ENCODE data around the gene UBASH3A. TPM values are rescaled to one million over a fixed set of nuclear protein-coding genes. Genes with fewer than 3 reads are reported as not detected.

UBASH3A gene
- total and polyA plus RNA-seq, 4 donors, result 0.10 to 1.4 (median 0.75) TPM; not detected in 1

DNA sequence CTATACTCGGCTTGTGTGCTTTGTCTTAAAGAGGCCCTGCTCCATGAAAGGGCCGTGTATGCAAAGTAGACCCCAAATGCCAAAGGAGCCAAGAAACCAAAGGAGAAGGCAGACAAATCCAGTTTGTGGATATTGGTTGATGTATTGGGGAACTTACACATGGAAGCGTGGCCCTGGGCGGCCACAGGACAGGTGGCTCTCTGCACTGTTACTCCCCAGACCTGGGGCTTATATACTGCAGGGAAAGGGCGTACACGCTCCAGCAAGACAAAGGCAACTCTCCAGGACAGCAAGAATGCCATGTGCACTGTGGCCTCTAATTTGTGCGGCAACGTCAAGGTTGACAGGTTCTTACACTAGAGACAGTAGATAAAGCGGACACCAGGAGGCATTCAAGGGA lies 67.5 kb downstream of the UBASH3A start:
- intact Hi-C loops (cut with DNase I), result no loop called here
- no peak overlapping the region for H3K27ac ChIP-seq (ENCODE audit: low read depth in 1 of 2, low read length in 2 of 2)

DNA sequence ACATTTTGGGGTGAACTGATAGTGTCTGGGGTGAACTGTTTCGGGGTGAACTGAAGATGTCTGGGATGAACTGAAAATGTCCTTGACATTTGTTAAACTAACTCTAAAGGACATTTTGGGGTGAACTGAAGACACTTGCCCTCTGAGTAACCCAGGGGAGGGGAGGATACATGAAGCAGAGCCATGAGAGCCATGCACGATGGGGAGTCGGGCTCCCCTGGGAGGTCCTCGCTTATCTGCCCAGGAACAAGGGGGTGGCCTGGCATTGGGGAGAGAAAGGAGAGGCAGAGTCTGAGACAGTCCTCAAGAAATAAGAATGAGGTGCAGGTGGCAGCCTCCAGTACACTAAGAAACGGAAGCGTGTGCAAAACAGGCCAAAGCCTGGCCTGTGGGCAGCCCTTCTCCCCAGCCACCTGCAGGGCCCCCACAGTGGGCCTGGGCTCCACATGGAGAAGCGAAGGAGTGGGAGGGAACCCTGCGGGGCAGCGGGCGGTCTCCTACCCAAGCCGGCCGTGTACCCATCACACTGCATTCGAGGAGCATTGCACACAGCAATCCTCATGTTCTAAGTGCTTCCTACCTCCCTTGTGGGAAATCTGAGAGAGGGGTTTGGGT lies 68.1 kb downstream of the UBASH3A start:
- DNase-seq, result no peak
- no peak overlapping the region for H3K27ac ChIP-seq (ENCODE audit: low read depth in 1 of 2, low read length in 2 of 2)
- H3K9me3 ChIP-seq (ENCODE audit: control insufficient read depth, low read length), result no peaks in the 10 kb centered on the region
- intact Hi-C loops (cut with DNase I), result no loop called here
- no peak for ATAC-seq (ENCODE audit: low FRiP score)
- 81 to 83% methylated on average over 13 of the region's 13 CpGs for WGBS, 2 donors
- H3K27me3 ChIP-seq (ENCODE audit: control insufficient read depth in 1 of 2, insufficient read depth in 2 of 2, low read length in 1 of 2), result no peaks in the 10 kb centered on the region
- H3K4me3 ChIP-seq (ENCODE audit: low read length in 2 of 2), result no peak overlapping the region
- H3K4me1 ChIP-seq (ENCODE audit: control insufficient read depth in 1 of 2, insufficient read depth in 2 of 2, low read length in 2 of 2), result no peaks in the 10 kb centered on the region
- no peaks in the 10 kb centered on the region for H3K36me3 ChIP-seq (ENCODE audit: control insufficient read depth in 1 of 2, insufficient read depth in 2 of 2, low read length in 1 of 2)

More for the DNA sequence above, 67.5 kb downstream of the UBASH3A start:
- Histone ChIP-seq H3K36me3 (ENCODE audit: control insufficient read depth in 1 of 2, insufficient read depth in 2 of 2, low read length in 1 of 2) (no peaks in the 10 kb centered on the region), H3K4me3 (ENCODE audit: low read length in 2 of 2) (no peak overlapping the region), H3K9me3 (ENCODE audit: control insufficient read depth, low read length) (no peaks in the 10 kb centered on the region), H3K27me3 (ENCODE audit: control insufficient read depth in 1 of 2, insufficient read depth in 2 of 2, low read length in 1 of 2) (no peaks in the 10 kb centered on the region), H3K4me1 (ENCODE audit: control insufficient read depth in 1 of 2, insufficient read depth in 2 of 2, low read length in 2 of 2) (no peaks in the 10 kb centered on the region)
- no peak for ATAC-seq (ENCODE audit: low FRiP score)
- 88 to 89% methylated on average over 9 of the region's 9 CpGs for WGBS, 2 donors
- no peak for DNase-seq

DNA sequence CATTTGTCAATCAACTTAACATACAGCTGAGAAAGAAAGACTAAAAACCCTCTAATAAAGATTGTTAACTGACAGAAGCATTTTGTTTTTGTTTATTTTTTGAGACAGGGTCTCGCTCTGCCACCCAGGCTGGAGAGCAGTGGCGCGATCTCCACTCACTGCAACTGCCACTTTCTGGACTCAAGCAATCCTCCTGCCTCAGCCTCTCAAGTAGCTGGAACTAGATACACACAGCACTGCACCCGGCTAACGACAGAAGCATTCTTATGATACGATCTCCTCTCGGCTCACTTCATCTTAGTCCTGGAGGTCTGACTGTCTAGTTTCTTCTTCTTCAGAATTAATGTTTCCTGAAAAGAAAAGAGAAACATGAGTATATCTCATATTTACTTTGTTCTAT lies 68.8 kb downstream of the UBASH3A start:
- DNase-seq (no peak), ATAC-seq (ENCODE audit: low FRiP score) (no peak)
- H3K27ac ChIP-seq (ENCODE audit: low read depth in 1 of 2, low read length in 2 of 2), result no peak overlapping the region
- no peaks in the 10 kb centered on the region for H3K27me3 ChIP-seq (ENCODE audit: control insufficient read depth in 1 of 2, insufficient read depth in 2 of 2, low read length in 1 of 2)
- intact Hi-C loops (cut with DNase I), result no loop called here
- 17 to 34% methylated on average over 7 of the region's 7 CpGs for WGBS, 2 donors
- no peaks in the 10 kb centered on the region for H3K4me1 ChIP-seq (ENCODE audit: control insufficient read depth in 1 of 2, insufficient read depth in 2 of 2, low read length in 2 of 2)
- no peak overlapping the region for H3K4me3 ChIP-seq (ENCODE audit: low read length in 2 of 2)
- H3K9me3 ChIP-seq (ENCODE audit: control insufficient read depth, low read length), result no peaks in the 10 kb centered on the region
- H3K36me3 ChIP-seq (ENCODE audit: control insufficient read depth in 1 of 2, insufficient read depth in 2 of 2, low read length in 1 of 2), result no peaks in the 10 kb centered on the region

DNA sequence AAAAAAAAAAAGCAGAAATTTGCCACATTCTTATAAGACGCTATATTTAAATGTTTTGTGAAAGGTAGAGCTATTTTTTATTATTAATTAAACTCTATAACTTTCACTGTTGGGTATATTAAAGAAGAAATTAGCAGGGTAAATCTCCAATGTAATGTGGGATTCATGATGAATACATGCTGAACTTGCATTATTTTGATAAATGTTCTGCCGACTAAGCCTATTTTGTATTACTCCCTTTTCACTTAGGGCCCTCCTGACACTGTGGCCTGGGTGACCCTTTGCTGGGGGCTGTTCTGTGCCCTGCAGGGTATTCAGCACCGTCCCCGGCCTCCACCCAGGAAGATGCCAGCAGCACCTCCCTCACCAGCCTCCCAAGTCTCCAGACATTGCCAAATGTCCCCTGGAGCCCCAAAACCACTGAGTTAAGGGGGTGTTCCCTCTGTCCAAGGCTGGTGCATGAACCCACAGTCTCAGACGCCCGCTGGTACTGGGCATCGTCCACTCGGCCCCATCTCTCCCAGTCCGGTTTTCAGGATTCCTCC lies 69.9 kb downstream of the UBASH3A start:
- Histone ChIP-seq H3K4me3 (ENCODE audit: low read length in 2 of 2) (no peak overlapping the region), H3K4me1 (ENCODE audit: control insufficient read depth in 1 of 2, insufficient read depth in 2 of 2, low read length in 2 of 2) (no peaks in the 10 kb centered on the region), H3K27ac (ENCODE audit: low read depth in 1 of 2, low read length in 2 of 2) (no peak overlapping the region), H3K36me3 (ENCODE audit: control insufficient read depth in 1 of 2, insufficient read depth in 2 of 2, low read length in 1 of 2) (no peaks in the 10 kb centered on the region), H3K9me3 (ENCODE audit: control insufficient read depth, low read length) (no peaks in the 10 kb centered on the region), H3K27me3 (ENCODE audit: control insufficient read depth in 1 of 2, insufficient read depth in 2 of 2, low read length in 1 of 2) (no peaks in the 10 kb centered on the region)
- DNase-seq (no peak), ATAC-seq (ENCODE audit: low FRiP score) (no peak)
- 76 to 81% methylated on average over 9 of the region's 9 CpGs for WGBS, 2 donors
- intact Hi-C loops (cut with DNase I), result no loop called here

DNA sequence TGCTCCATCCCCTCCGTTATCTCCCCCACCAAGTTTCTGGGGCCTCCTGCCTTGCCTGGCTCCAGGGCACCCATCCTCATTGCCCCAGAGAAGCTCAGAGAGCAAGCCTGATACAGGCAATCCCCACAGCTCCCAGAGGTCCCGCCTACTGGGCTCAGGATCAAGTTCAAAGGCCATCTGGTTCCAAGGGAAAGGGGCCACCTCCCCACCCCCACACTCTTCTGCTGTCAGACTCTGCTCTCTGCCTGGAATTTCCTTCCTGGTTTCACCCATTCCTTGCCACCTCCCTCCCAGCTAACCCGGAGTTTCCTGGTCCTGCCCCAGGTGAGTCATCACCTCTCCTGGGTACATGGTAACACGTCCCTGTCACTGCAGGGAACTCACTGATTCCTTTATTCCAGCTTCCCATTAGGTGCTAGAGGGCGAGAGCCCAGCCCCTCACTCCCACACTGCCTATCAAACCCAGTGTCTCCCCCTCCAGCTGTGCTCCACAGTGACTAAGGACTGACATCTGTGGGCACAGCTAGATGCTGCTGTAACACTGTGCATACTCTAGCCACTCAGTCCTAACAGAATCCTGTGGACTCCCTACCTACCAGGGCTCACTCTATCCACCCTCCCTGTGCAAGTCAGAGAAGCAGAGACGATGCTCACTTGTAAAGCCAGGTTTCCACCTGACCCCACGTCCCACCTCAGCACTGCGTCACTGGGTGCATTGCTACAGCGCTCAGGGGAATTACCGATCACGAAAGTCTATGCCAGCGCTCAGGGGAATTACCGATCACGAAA lies 70.5 kb downstream of the UBASH3A start:
- Histone ChIP-seq H3K4me3 (ENCODE audit: low read length in 2 of 2) (no peak overlapping the region), H3K9me3 (ENCODE audit: control insufficient read depth, low read length) (no peaks in the 10 kb centered on the region), H3K27me3 (ENCODE audit: control insufficient read depth in 1 of 2, insufficient read depth in 2 of 2, low read length in 1 of 2) (no peaks in the 10 kb centered on the region), H3K27ac (ENCODE audit: low read depth in 1 of 2, low read length in 2 of 2) (no peak overlapping the region), H3K4me1 (ENCODE audit: control insufficient read depth in 1 of 2, insufficient read depth in 2 of 2, low read length in 2 of 2) (no peaks in the 10 kb centered on the region), H3K36me3 (ENCODE audit: control insufficient read depth in 1 of 2, insufficient read depth in 2 of 2, low read length in 1 of 2) (no peaks in the 10 kb centered on the region)
- DNase-seq (no peak), ATAC-seq (ENCODE audit: low FRiP score) (no peak)
- intact Hi-C loops (cut with DNase I), result no loop called here
- 65 to 67% methylated on average over 14 of the region's 14 CpGs for WGBS, 2 donors

DNA sequence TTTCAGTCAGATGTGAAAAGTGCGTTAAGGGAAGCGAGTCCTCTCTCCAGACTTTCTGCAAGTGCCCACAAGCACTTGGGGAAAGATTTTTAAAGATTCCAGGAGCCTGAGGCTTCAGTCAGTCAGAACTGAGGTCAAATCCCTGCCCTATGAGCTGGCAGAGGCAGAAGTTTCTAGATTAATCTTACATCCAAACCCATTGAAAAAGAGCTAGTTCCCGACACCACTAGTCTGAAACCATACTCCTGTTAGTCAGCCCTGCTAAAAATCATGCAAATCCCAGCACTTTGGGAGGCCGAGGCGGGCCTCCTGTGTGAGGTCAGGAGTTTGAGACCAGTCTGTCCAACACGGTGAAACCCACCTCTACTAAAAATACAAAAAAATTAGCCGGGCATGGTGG lies 71.3 kb downstream of the UBASH3A start:
- H3K9me3 ChIP-seq (ENCODE audit: control insufficient read depth, low read length), result no peaks in the 10 kb centered on the region
- H3K27me3 ChIP-seq (ENCODE audit: control insufficient read depth in 1 of 2, insufficient read depth in 2 of 2, low read length in 1 of 2), result no peaks in the 10 kb centered on the region
- H3K27ac ChIP-seq (ENCODE audit: low read depth in 1 of 2, low read length in 2 of 2), result no peak overlapping the region
- DNase-seq (no peak), ATAC-seq (ENCODE audit: low FRiP score) (no peak)
- no peak overlapping the region for H3K4me3 ChIP-seq (ENCODE audit: low read length in 2 of 2)
- WGBS, 2 donors, result 80 to 83% methylated on average over 7 of the region's 7 CpGs
- no peaks in the 10 kb centered on the region for H3K4me1 ChIP-seq (ENCODE audit: control insufficient read depth in 1 of 2, insufficient read depth in 2 of 2, low read length in 2 of 2)
- intact Hi-C loops (cut with DNase I), result no loop called here
- H3K36me3 ChIP-seq (ENCODE audit: control insufficient read depth in 1 of 2, insufficient read depth in 2 of 2, low read length in 1 of 2), result no peaks in the 10 kb centered on the region

DNA sequence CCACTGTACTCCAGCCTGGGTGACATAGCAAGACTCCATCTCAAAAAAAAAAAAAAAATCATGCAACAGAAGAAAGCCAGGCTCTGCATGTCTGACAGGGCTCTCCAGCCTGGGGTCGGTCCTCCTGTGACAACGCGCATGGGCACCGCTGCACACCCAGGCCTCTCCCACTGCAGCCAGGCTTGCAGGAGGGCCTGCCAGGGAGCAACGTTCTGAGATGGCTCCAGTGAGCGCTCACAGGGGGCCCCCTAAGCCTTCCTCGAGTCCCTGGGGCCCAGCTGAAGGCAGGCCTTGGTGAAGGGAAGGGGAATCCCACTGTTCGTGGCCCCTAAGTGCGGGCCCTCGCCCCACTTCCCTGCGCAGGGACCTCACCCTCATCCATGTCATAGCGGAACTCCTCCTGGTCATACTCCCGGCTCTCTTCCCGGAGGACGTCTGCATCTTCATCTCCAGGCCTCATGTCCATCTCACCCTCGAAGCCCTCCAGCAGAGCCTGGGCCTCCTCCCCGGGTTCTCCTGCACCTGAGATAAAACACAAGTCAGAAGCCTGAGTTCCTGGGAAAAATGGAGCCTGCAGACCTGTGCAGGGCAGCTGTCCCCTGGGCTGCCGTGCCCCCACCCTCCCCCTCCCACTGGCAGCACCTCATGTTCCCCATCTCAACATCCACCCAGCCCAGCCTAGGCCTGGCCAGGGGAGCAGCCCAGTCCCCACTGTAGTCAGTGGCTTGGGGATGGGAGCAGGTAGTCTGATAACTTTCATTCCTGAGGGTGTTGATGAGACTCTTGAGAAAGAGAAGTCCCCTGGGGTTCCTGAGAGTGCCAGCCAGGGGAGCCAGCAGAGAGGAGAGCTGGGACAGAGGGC lies 72.1 kb downstream of the UBASH3A start:
- WGBS, 2 donors, result 86 to 90% methylated on average over 18 of the region's 18 CpGs
- no peaks in the 10 kb centered on the region for H3K36me3 ChIP-seq (ENCODE audit: control insufficient read depth in 1 of 2, insufficient read depth in 2 of 2, low read length in 1 of 2)
- H3K27ac ChIP-seq (ENCODE audit: low read depth in 1 of 2, low read length in 2 of 2), result no peak overlapping the region
- H3K27me3 ChIP-seq (ENCODE audit: control insufficient read depth in 1 of 2, insufficient read depth in 2 of 2, low read length in 1 of 2), result no peaks in the 10 kb centered on the region
- H3K4me1 ChIP-seq (ENCODE audit: control insufficient read depth in 1 of 2, insufficient read depth in 2 of 2, low read length in 2 of 2), result no peaks in the 10 kb centered on the region
- DNase-seq (no peak), ATAC-seq (ENCODE audit: low FRiP score) (no peak)
- H3K9me3 ChIP-seq (ENCODE audit: control insufficient read depth, low read length), result no peaks in the 10 kb centered on the region
- no peak overlapping the region for H3K4me3 ChIP-seq (ENCODE audit: low read length in 2 of 2)
- intact Hi-C loops (cut with DNase I), result no loop called here

DNA sequence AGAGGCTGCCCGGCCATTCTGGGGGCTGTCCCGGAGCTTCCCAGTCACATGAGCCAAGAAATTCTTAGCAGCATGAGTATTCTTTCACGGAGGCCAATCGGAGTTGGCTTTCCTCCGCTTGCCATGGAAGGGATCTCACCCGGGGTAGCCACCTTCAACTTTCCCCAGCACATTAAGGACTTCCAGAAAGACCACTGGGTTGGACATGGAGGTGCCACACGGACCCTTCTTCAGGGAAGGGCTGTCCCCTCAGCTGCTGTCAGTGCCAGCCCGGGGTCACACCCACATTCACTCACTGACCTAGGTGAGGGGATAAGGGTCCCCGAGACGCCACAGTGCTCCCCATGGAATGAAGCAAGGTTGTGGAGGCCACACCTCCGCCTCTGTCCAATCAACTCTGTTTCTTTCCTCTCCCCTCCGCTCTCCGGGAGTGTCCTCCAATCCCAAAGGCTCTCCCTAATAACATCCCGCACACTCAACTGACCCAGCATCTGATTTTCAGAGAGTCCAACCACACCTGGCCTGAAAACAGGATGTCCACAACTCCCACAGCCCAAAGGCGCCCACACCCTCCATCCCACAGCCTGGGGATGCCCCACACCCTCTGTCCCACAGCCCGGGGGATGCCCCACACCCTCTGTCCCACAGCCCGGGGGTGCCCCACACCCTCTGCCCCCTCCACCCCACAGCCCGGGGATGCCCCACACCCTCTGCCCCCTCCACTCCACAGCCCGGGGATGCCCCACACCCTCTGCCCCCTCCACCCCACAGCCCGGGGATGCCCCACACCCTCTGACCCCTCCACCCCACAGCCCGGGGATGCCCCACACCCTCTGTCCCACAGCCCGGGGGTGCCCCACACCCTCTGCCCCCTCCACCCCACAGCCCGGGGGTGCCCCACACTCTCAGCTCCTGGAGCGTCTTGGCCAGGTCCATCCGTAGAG lies 73.0 kb downstream of the UBASH3A start:
- DNase-seq, result no peak
- intact Hi-C loops (cut with DNase I), result no loop called here
- ATAC-seq (ENCODE audit: low FRiP score), result no peak
- Histone ChIP-seq H3K9me3 (ENCODE audit: control insufficient read depth, low read length) (no peaks in the 10 kb centered on the region), H3K27ac (ENCODE audit: low read depth in 1 of 2, low read length in 2 of 2) (no peak overlapping the region), H3K4me3 (ENCODE audit: low read length in 2 of 2) (no peak overlapping the region), H3K4me1 (ENCODE audit: control insufficient read depth in 1 of 2, insufficient read depth in 2 of 2, low read length in 2 of 2) (no peaks in the 10 kb centered on the region), H3K36me3 (ENCODE audit: control insufficient read depth in 1 of 2, insufficient read depth in 2 of 2, low read length in 1 of 2) (no peaks in the 10 kb centered on the region), H3K27me3 (ENCODE audit: control insufficient read depth in 1 of 2, insufficient read depth in 2 of 2, low read length in 1 of 2) (no peaks in the 10 kb centered on the region)
- 81 to 83% methylated on average over 25 of the region's 25 CpGs for WGBS, 2 donors
